ENCODE data around the gene UBTD2. TPM values are rescaled to one million over a fixed set of nuclear protein-coding genes. Genes with fewer than 3 reads are reported as not detected.
"Not testable (repeated sequence)": the region's sequence is repeated elsewhere in the genome, so short reads cannot be mapped to it uniquely, and the experiment has no call there.

The UBTD2 gene
- total RNA-seq, 4 donors from 2014 or later, result 6.0 to 11.4 (median 9.8) TPM

GRCh38 chr5:172200476-172200875 is 83.1 kb downstream of the UBTD2 start:
- Histone ChIP-seq H3K9me3 (no peaks in the 10 kb centered on the region), H3K27me3 (no peaks in the 10 kb centered on the region), H3K4me1 (no peaks in the 10 kb centered on the region), H3K27ac (no peak overlapping the region), H3K4me3 (no peak overlapping the region), H3K36me3 (no peaks in the 10 kb centered on the region)
- intact Hi-C loops (cut with DNase I; ENCODE audit: low total_unique reads) (no loop called here), in situ Hi-C loops (cut with MboI; ENCODE audit: low sequenced_read_pairs in 4 of 4) (no loop called here)
- DNase-seq (no peak), ATAC-seq (no peak)
- no peak for TF ChIP-seq CTCF (IDR thresholded peaks at IDR 0.05 in 4 of 5, conservative IDR thresholded peaks at IDR 0.05 in 1 of 5)
- TF ChIP-seq POLR2A (IDR thresholded peaks at IDR 0.05), result no peak

- intact Hi-C loops (cut with DNase I; ENCODE audit: low total_unique reads) (no loop called here), in situ Hi-C loops (cut with MboI; ENCODE audit: low sequenced_read_pairs in 4 of 4) (loop anchor here in 2 of 4 donors (10.0 to 25.0 kb wide), 3 partner anchors 88 to 95 kb away; partner anchors contain the start of gene UBTD2 (in 1 of the 2))
- Histone ChIP-seq H3K4me1 (no peaks in the 10 kb centered on the region), H3K9me3 (no peaks in the 10 kb centered on the region), H3K27ac (no peak overlapping the region), H3K4me3 (no peak overlapping the region), H3K36me3 (no peaks in the 10 kb centered on the region), H3K27me3 (no peaks in the 10 kb centered on the region)
- ATAC-seq, result no peak
- TF ChIP-seq CTCF (IDR thresholded peaks at IDR 0.05 in 4 of 5, conservative IDR thresholded peaks at IDR 0.05 in 1 of 5), result no peak
- TF ChIP-seq POLR2A (IDR thresholded peaks at IDR 0.05), result no peak
- no peak for DNase-seq
Observed at GRCh38 chr5:172199446-172199845, 84.1 kb downstream of the UBTD2 start.

GRCh38 chr5:172197775-172198174 is 85.8 kb downstream of the UBTD2 start:
- intact Hi-C loops (cut with DNase I; ENCODE audit: low total_unique reads); H3K27ac ChIP-seq; H3K27me3 ChIP-seq; H3K36me3 ChIP-seq; H3K4me1 ChIP-seq; ATAC-seq; H3K4me3 ChIP-seq; DNase-seq; H3K9me3 ChIP-seq: not testable (repeated sequence)
- in situ Hi-C loops (cut with MboI; ENCODE audit: low sequenced_read_pairs in 4 of 4), result loop anchor here in 2 of 4 donors (10.0 to 25.0 kb wide), 3 partner anchors 90 to 97 kb away; partner anchors contain the start of gene UBTD2 (in 1 of the 2)

GRCh38 chr5:172194985-172195774 is 88.4 kb downstream of the UBTD2 start:
- no peak for DNase-seq
- no peak for ATAC-seq
- Histone ChIP-seq H3K27ac (no peak overlapping the region), H3K27me3 (no peaks in the 10 kb centered on the region), H3K36me3 (no peaks in the 10 kb centered on the region), H3K4me1 (no peaks in the 10 kb centered on the region), H3K9me3 (no peaks in the 10 kb centered on the region), H3K4me3 (no peak overlapping the region)
- no peak for TF ChIP-seq CTCF (IDR thresholded peaks at IDR 0.05 in 4 of 5, conservative IDR thresholded peaks at IDR 0.05 in 1 of 5)
- no peak for TF ChIP-seq POLR2A (IDR thresholded peaks at IDR 0.05)
- intact Hi-C loops (cut with DNase I; ENCODE audit: low total_unique reads) (no loop called here), in situ Hi-C loops (cut with MboI; ENCODE audit: low sequenced_read_pairs in 4 of 4) (loop anchor here in 3 of 4 donors (5.0 to 25.0 kb wide), 5 partner anchors 83 to 100 kb away; partner anchors contain the start of gene UBTD2 (in 1 of the 3))

GRCh38 chr5:172193872-172194271 is 89.7 kb downstream of the UBTD2 start, which contains the start of gene EFCAB9:
Gene EFCAB9 (plus strand): TSS chr5:172194172. CDS start chr5:172194173, 1 bp downstream.
- Histone ChIP-seq H3K36me3 (no peaks in the 10 kb centered on the region), H3K4me3 (no peak within 1 kb of the TSS), H3K4me1 (peaks cover 0 to under 1% of the 10 kb centered on the region in 2 donors), H3K27me3 (no peaks in the 10 kb centered on the region), H3K27ac (no peak within 1 kb of the TSS), H3K9me3 (no peaks in the 10 kb centered on the region)
- intact Hi-C loops (cut with DNase I; ENCODE audit: low total_unique reads), result no loop called here
- DNase-seq, result no peak
- in situ Hi-C loops (cut with MboI; ENCODE audit: low sequenced_read_pairs in 4 of 4), result loop anchor here in 3 of 4 donors (5.0 to 25.0 kb wide), 5 partner anchors 82 to 101 kb away; partner anchors contain the start of gene UBTD2 (in 1 of the 3)
- no peak for ATAC-seq
- TF ChIP-seq CTCF (IDR thresholded peaks at IDR 0.05 in 4 of 5, conservative IDR thresholded peaks at IDR 0.05 in 1 of 5), result no peak
- no peak for TF ChIP-seq POLR2A (IDR thresholded peaks at IDR 0.05)

Measured in gastrocnemius medialis (tissue), 4 donors.